ENCODE data around the gene ITCH. TPM values are rescaled to one million over a fixed set of nuclear protein-coding genes. Genes with fewer than 3 reads are reported as not detected.
A peak's percentile ranks its signal among the peaks of the same experiment; 100 is the strongest.

The ITCH gene
- total and polyA plus RNA-seq, 11 donors = 6.0 to 49.0 (median 39.5) TPM

GRCh38 chr20:34507702-34508413 lies 144.8 kb downstream of the ITCH start:
- no peaks in the 10 kb centered on the region for H3K27me3 ChIP-seq
- no peak for TF ChIP-seq POLR2A (IDR thresholded peaks at IDR 0.05)
- no peak for TF ChIP-seq CTCF (IDR thresholded peaks at IDR 0.05)
- H3K4me1 ChIP-seq = peaks cover 0 to 6% (median 0%) of the 10 kb centered on the region in 12 donors
- no peaks in the 10 kb centered on the region for H3K9me3 ChIP-seq
- peaks cover 0 to 86% (median 69%) of the 10 kb centered on the region in 9 donors for H3K36me3 ChIP-seq
- 88 to 92% (median 92%) methylated on average over 4 of the region's 4 CpGs for WGBS, 4 donors
- DNase-seq (no peak), ATAC-seq (no peak)
- H3K4me3 ChIP-seq = no peak overlapping the region
- intact Hi-C loops (cut with DNase I) = no loop called here
- no peak overlapping the region for H3K27ac ChIP-seq

GRCh38 chr20:34510575-34510974 lies 147.5 kb downstream of the ITCH start:
- no peak for ATAC-seq
- Histone ChIP-seq H3K27me3 (no peaks in the 10 kb centered on the region), H3K27ac (no peak overlapping the region), H3K4me3 (no peak overlapping the region), H3K9me3 (no peaks in the 10 kb centered on the region), H3K36me3 (peaks cover 0 to 67% (median 48%) of the 10 kb centered on the region in 9 donors), H3K4me1 (peaks cover 0 to 22% (median 7%) of the 10 kb centered on the region in 12 donors)
- TF ChIP-seq POLR2A (IDR thresholded peaks at IDR 0.05) (no peak), CTCF (IDR thresholded peaks at IDR 0.05) (no peak)
- DNase-seq = no peak
- WGBS, 4 donors = 89 to 97% (median 93%) methylated on average over 1 of the region's 1 CpG
- intact Hi-C loops (cut with DNase I) = loop anchor here in 1 of 10 donors (10.0 kb wide), 1 partner anchor 196 kb away; no protein-coding TSS in a partner anchor

GRCh38 chr20:34511891-34512265 lies 148.8 kb downstream of the ITCH start:
- ATAC-seq (no peak), DNase-seq (no peak)
- Histone ChIP-seq H3K4me3 (no peak overlapping the region), H3K27ac (peak overlapping the region in 1 of 12 donors; percentile 6), H3K4me1 (peaks cover 0 to 25% (median 8%) of the 10 kb centered on the region in 12 donors), H3K36me3 (peaks cover 0 to 54% (median 35%) of the 10 kb centered on the region in 9 donors), H3K9me3 (no peaks in the 10 kb centered on the region), H3K27me3 (no peaks in the 10 kb centered on the region)
- WGBS, 4 donors = 92 to 96% (median 96%) methylated on average over 3 of the region's 3 CpGs
- TF ChIP-seq CTCF (IDR thresholded peaks at IDR 0.05) = no peak
- TF ChIP-seq POLR2A (IDR thresholded peaks at IDR 0.05) = no peak
- intact Hi-C loops (cut with DNase I) = loop anchor here in 1 of 10 donors (10.0 kb wide), 1 partner anchor 197 kb away; no protein-coding TSS in a partner anchor

- H3K27me3 ChIP-seq = no peaks in the 10 kb centered on the region
- H3K4me1 ChIP-seq = peaks cover 0 to 30% (median 12%) of the 10 kb centered on the region in 12 donors
- no peaks in the 10 kb centered on the region for H3K9me3 ChIP-seq
- TF ChIP-seq POLR2A (IDR thresholded peaks at IDR 0.05) (no peak), CTCF (IDR thresholded peaks at IDR 0.05) (no peak)
- no peak overlapping the region for H3K4me3 ChIP-seq
- intact Hi-C loops (cut with DNase I) = loop anchor here in 1 of 10 donors (10.0 kb wide), 1 partner anchor 198 kb away; no protein-coding TSS in a partner anchor
- WGBS, 4 donors = 91 to 94% (median 92%) methylated on average over 4 of the region's 4 CpGs
- DNase-seq = no peak
- peaks cover 0 to 48% (median 32%) of the 10 kb centered on the region in 9 donors for H3K36me3 ChIP-seq
- H3K27ac ChIP-seq = peak overlapping the region in 1 of 12 donors; percentile 6
- no peak for ATAC-seq
These were observed 149.3 kb downstream of the ITCH start for GRCh38 chr20:34512266-34512954.
